Hindlimb muscle (tissue), 1 donor: ENCODE results near the gene PSMD14. TPM values are rescaled to one million over a fixed set of nuclear protein-coding genes. Genes with fewer than 3 reads are reported as not detected.

Experiments
- DNase-seq: peaks from one replicate; pipeline ENCODE4 v3.0.0-alpha.2; 2013
- polyA plus RNA-seq: library from polyadenylated mRNA; unstranded; fragments of 120-200 nt; gene quantifications from one replicate; pipeline ENCODE4 v1.2.1, GENCODE V29; 2013; ENCODE audit not compliant: insufficient read length

The PSMD14 gene
- polyA plus RNA-seq, 1 donor = 35.7 TPM

GRCh38 chr2:161420406-161421074 is 112.3 kb downstream of the PSMD14 start:
- DNase-seq = no peak

GRCh38 chr2:161421686-161422085 is 113.5 kb downstream of the PSMD14 start:
- DNase-seq = no peak

DNA sequence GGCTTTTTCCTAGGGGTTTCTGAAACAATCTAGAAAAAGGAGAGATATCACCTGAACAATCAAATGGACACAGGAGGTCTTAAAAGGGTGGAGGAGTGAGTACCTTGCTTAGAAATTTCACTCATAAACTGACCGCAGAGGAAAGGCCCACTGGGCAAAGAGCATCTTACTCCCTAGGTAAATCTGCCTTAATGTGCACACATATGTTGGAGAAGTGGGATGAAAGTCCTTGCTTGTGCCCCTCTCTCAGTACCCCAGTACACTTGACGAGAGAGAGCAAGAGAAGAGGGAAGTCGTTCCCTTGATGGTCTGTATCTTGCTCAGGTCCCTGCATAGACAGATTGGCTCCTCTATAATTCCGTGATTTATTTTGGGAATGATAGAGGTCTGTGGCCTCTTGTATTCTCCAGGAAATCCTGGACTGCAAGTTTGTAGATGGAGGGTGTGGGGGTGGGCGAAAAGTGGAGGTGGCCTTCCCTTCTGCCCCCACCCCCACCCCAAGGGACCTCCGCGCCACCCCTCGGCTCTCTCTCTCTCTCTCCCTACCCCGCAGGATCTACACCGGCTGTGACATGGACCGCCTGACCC is 114.7 kb downstream of the PSMD14 start:
- no peak for DNase-seq

DNA sequence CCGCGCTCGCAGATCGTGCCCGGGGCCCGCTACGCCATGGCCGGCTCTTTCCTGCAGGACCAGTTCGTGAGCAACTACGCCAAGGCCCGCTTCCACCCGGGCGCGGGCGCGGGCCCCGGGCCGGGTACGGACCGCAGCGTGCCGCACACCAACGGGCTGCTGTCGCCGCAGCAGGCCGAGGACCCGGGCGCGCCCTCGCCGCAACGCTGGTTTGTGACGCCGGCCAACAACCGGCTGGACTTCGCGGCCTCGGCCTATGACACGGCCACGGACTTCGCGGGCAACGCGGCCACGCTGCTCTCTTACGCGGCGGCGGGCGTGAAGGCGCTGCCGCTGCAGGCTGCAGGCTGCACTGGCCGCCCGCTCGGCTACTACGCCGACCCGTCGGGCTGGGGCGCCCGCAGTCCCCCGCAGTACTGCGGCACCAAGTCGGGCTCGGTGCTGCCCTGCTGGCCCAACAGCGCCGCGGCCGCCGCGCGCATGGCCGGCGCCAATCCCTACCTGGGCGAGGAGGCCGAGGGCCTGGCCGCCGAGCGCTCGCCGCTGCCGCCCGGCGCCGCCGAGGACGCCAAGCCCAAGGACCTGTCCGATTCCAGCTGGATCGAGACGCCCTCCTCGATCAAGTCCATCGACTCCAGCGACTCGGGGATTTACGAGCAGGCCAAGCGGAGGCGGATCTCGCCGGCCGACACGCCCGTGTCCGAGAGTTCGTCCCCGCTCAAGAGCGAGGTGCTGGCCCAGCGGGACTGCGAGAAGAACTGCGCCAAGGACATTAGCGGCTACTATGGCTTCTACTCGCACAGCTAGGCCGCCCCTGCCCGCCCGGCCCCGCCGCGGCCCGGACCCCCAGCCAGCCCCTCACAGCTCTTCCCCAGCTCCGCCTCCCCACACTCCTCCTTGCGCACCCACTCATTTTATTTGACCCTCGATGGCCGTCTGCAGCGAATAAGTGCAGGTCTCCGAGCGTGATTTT is 115.5 kb downstream of the PSMD14 start:
- no peak for DNase-seq

DNA sequence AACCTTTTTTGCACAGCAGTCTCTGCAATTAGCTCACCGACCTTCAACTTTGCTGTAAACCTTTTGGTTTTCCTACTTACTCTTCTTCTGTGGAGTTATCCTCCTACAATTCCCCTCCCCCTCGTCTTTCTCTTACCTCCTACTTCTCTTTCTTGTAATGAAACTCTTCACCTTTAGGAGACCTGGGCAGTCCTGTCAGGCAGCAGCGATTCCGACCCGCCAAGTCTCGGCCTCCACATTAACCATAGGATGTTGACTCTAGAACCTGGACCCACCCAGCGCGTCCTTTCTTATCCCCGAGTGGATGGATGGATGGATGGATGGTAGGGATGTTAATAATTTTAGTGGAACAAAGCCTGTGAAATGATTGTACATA is 116.2 kb downstream of the PSMD14 start:
- DNase-seq = no peak

DNA sequence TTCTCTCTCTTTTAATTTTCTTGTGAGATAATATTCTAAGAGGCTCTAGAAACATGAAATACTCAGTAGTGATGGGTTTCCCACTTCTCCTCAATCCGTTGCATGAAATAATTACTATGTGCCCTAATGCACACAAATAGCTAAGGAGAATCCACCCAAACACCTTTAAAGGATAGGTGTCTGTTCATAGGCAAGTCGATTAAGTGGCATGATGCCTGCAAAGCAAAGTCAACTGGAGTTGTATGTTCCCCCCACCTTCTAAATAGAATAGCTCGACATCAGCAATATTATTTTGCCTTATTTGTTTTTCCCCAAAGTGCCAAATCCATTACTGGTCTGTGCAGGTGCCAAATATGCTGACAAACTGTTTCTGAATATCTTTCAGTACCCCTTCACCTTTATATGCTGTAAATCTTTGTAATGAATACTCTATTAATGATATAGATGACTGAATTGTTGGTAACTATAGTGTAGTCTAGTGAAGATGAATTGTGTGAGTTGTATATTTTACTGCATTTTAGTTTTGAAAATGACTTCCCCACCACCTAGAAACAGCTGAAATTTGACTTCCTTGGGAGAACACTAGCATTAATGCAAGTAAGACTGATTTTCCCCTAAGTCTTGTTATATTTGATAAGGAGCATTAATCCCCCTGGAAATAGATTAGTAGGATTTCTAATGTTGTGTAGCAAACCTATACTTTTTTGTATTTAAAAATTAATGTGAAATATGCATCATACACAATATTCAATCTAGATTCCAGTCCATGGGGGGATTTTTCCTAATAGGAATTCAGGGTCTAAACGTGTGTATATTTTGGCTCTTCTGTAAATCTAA is 116.9 kb downstream of the PSMD14 start:
- DNase-seq = no peak

DNA sequence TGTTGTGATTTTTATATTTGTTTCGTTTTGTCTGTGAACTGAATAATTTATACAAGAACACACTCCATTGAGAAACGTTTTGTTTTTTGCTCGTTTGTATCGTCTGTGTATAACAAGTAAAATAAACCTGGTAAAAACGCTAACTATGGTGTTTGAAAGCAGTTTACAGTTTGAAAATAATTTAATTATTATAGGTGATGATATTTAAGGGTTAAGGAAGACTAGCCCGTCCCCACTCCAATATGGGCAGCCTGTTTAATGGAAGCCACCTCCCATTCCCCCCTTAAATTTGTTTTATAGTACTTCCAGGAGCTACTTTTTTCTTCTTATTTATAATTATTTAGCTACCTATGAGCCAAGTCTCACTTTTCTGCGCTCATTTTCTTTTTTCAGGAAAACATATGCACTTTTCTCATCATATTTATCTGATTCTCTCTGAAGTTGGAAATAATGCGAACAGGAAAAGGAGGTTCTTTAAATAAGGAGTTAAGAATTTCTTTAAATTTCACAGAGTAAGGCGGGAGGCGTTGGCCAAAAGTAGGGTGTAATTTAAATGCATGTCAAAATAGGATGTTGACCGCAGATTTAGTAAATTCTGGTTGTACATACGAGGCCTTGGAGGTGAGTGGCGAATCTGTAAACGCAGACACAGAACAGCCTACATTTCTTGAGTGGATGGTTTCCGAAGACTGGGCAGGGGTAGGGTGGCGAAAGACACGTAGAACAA is 117.7 kb downstream of the PSMD14 start:
- DNase-seq = no peak

DNA sequence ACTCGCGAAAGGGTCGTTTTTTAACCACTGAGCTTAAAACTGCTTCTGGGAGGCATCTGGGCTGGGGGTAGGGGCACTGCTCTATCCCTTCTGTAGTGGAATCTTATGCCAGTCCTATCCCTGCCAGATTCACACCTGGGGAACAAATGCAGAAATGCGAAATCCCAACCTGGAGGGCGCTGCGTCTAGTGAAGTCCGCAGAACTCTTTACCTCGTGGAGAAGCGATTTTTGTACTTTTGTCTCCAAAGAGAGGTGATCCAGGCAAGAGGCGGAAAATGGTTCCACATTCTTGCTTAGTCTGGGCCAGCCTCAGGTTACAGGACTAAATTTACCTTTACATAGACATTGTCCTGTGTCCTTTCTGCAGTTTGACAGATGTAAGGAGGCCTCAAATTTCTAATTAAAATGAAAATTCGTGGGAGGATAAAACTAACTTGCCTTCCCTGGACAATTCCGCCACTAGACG is 118.3 kb downstream of the PSMD14 start:
- no peak for DNase-seq

GRCh38 chr2:161426922-161427663 is 118.9 kb downstream of the PSMD14 start:
- no peak for DNase-seq

- no peak for DNase-seq
Measured at GRCh38 chr2:161427664-161428587, 119.7 kb downstream of the PSMD14 start.

DNA sequence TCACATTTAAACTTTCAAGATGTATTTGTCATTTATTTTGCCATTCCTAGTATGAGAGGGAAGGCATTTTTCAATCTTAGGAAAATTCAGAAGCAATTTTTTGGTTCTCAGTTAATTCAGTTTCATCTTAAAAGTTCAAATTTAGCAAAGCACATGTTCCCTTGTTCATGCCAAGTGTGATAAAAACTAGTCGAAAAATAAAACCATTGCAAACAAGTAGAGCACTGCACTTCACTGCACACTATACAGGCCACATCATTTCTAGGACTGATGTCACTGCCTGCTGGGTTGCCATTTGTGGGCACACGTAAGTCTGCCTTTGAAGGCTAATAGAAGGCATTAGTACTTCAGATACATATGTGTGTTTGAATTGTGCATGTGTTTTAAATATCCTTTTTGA is 122.2 kb downstream of the PSMD14 start:
- DNase-seq = no peak

DNA sequence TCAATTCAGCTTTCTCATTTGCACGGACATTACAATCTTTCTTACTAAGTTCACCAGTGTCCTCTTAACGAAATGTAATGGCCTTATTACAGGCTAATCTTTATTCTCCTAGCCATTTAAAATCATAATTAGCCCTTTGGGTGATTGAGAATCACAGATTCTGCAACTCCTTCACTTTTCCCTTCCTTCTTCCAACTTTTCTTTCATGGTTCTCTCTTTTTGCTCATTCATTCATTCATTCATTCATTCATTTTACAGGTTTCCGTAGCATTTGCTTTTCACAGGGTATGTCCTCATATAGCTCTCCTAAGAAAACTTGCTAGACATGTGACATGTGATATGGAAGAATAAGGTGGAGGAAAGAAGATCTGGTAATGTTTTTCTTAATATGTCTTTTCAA is 123.9 kb downstream of the PSMD14 start:
- no peak for DNase-seq

DNA sequence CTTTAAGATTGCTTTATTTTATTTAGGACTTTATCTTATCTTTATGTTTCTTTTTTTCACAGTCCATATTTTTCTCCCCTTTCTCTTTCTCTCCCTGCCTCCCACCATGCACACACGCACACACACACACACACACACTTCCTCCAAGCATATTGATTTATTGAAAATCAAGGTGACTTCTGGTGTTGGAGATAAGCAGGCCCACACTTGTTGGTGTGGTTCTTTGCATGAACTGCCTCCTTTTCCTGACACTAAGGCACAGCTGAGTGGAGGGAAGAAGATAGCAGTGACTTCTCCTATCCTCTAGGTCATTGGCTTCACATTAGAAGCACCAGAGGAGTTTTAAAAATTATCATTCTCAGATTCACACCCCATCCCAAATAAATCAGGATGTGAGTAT is 125.9 kb downstream of the PSMD14 start:
- DNase-seq = no peak

DNA sequence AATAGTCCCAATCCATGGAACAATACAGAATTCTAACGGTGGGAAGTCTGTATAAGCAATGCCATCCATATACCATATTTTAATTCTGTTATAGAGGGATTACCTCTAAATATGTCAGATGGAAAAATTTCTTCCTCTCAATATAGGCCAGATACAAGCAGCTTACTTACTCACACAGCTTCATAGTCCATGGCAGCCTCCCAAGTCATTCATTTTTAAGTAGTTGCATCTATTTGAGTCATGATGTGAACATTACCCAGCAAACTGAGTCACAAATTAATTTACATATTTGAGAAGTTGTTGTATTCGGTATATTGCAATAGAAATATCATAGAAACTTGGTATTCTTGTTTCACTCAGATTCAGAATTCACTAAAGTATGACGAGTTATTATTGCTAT is 128.2 kb downstream of the PSMD14 start:
- no peak for DNase-seq

DNA sequence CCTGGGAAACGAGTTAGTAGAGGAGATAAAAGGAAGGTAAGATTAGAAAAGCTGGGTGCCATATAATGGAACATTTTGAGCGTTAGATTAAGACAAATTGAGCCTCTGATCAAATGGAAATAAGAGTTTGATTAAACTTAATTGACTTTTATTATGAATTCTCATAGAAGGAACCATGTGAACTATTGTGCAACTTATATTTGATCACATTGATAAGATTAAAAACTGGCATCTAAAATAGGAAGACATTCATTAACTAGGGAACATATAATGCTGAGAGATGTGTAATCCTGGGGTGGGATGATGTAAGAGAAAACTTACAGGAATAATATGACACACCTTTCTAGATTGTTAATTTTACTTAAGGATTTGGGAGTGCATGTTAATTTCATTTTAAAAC is 130.4 kb downstream of the PSMD14 start:
- DNase-seq = no peak

- no peak for DNase-seq
Measured at GRCh38 chr2:161445097-161445496, 136.9 kb downstream of the PSMD14 start.

DNA sequence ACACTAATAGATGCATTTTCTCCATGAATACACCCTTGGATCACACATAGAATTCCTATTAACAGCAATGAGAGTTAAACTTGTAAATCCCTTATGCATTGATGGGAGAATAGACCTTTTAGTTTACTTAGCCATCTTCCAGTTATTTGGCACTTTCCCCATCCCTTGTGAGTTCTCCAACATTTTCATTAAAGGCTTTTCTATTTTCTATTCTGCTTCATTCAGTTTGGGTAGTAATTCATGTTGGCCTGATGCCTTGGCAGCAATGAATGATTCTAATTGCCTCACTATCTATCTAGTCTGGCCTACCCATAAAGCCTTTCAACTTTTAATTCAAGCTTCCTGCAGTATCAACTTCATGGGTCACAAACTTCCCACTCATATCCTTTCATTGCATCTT is 140.2 kb downstream of the PSMD14 start:
- DNase-seq = no peak
